ENCODE measurements around the gene FXYD6.
A peak's percentile ranks its signal among the peaks of the same experiment; 100 is the strongest.

FXYD6 gene

DNA sequence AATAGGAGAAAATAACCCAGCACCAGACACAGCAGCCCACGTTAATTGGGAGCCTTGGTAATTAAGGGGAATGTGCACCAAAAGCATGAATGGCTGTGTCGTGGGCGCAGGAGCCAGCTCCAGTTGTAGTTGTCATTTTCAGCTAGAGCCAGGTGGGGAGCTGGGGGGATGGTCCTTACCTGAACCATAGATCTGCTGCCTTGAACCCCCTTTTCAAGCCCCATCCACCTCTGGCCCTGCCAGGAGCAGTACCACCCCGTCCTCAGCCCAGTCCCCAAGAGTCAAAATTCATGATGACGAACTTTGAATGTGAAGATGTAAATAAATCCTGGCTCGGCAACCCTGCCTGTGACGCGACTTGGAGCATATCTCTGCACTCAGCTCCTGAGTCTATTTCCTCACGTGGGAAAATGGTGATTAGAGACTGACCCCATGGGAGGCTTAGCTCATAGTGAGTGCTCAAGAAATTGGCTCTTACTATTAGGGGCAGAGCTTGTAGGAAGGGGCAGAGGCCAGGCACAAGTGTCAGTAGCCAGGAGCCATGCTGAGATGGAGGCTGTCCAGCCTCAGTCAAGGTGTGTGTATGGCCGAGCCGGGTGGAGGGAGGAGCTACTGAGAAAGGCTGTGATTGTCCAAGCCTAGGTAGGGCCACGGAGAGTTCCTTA lies 794 bp upstream of the FXYD6 start:
- TF ChIP-seq CTCF (conservative IDR thresholded peaks at IDR 0.05), result no peak
- H3K27ac ChIP-seq, result peak overlapping the region; percentile 19; the same call in 1 of the 2 replicates

- H3K27ac ChIP-seq, result peak overlapping the region; percentile 19; the same call in 1 of the 2 replicates
- TF ChIP-seq CTCF (conservative IDR thresholded peaks at IDR 0.05), result no peak
Measured at GRCh38 chr11:117876059-117876340, 458 bp downstream of the FXYD6 start.

GRCh38 chr11:117875382-117876058 lies 938 bp downstream of the FXYD6 start:
- TF ChIP-seq CTCF (conservative IDR thresholded peaks at IDR 0.05), result no peak
- no peak overlapping the region for H3K27ac ChIP-seq

DNA sequence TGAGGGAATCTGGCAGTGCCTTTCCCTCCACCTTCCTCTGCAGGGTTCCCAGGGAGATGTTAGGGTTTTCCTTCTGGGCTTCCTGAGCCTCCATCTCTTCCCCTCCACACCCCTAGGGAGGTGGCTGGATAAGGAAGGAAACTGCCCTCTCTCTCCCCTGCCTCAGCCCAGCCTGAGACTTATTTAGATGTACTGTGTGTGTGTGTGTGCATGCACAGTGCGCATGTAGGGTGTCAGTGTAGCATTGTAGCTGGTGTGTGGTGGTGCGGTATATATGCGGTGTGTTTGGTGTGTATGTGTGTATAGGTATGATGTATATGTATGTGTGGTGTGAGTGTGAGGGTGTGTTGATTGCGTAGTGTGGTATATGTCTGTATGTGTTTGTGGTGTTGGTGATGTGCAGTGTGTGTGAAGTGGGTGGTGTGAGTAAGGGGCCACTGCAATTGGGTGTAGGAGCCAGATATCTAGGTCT lies 1.5 kb downstream of the FXYD6 start:
- TF ChIP-seq CTCF (conservative IDR thresholded peaks at IDR 0.05), result no peak
- no peak overlapping the region for H3K27ac ChIP-seq

DNA sequence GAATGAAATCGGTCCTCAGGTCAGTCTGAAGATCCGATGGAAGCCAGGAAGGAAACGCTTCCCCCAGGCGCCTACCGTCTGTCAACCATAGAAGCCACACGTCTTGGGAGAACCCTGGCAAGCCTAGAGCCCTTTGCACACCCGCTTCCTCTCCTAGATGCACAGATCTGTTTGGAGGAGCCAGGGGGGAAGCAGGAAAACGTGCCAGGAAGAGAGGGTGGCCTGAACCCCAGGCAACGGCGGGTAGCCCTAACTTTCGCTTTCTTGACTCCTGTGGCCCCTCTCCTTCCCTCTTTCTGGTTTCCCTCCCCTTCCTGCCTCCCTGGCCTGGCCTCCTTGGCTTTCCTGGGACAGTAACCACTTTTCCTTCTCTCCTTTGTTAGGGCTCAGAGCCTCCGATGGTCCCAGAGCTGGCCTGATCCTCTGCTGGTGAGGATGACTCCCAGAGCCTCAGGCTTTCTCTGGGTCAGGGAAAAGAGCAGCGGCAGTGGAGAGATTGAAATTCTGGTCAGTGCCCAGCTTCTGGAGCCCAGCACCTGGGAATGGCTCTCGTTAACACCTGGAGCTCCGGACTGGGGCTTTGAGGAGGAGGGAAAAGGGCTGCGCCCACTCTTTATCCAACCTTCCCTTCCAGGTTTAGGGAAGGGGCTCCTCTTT lies 2.1 kb downstream of the FXYD6 start:
- no peak for TF ChIP-seq CTCF (conservative IDR thresholded peaks at IDR 0.05)
- no peak overlapping the region for H3K27ac ChIP-seq

DNA sequence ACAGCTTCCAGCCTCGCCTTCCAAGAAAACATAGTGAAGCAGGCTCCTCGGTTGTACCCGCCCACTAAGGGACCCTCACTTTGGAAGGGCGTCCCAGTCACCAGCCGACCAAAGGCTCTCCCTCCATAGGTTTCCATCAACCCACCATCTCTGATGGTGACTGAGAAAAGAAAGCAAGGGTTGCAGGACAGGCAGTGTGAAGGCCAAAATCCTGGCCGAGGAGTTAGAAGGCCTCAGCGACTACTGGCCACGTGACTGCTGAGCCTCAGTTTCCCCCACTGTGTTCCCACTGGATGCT lies 2.7 kb downstream of the FXYD6 start:
- TF ChIP-seq CTCF (conservative IDR thresholded peaks at IDR 0.05), result no peak

DNA sequence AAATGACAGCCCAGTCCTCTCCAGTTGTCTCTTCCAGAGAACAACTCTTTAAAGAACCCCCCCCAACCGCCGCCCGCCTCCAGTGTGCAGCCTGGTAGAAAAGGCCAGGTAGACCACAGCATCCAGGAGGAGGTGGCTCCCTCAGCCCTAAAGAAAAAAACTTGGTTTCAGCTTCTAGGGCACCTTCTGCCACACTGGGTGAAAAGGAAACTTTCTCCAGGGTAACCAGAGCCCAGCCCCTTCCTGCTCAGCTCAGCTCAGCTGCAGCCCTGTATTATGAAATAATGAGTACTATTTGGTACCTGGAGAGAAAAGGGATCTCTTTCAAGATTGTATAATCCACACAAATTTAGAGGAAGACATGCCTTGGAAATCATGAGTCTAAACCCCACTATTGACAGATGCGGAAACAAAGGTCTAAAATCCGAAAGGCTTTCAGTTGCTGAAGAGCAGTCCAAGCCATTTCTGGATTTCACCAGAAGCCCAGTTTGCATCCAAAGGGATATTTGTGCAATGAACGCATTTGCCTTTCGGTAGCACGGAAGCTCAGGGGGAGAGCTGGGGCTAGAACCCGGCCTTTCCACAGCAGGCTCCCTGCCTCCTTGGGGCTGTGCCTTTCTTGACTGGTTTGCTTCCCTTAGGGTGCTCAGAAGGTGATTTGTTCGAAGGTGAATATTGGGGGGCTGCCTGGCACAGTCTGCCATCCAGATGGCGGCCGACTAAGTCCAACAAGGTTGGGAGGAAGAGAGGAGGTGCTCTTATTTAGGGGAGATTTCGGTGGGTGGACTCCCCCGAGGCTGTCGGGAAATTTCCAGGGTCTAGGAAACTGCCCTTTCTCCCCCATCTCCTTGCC lies 3.3 kb downstream of the FXYD6 start:
- TF ChIP-seq CTCF (conservative IDR thresholded peaks at IDR 0.05), result no peak
- no peak overlapping the region for H3K27ac ChIP-seq

More for the DNA sequence above, 2.7 kb downstream of the FXYD6 start:
- no peak overlapping the region for H3K27ac ChIP-seq
